HepG2 (cell line): Measurements from ENCODE around the gene GAS2. TPM values are rescaled to one million over a fixed set of nuclear protein-coding genes. Genes with fewer than 3 reads are reported as not detected.

Experiments
- DR1 ChIP-seq: sonication (generic); formaldehyde crosslinking; IDR thresholded peaks from 2 replicates; pipeline ENCODE4 v1.8.0; 2021; ENCODE audit warnings: mild to moderate bottlenecking, missing genetic modification reagents, inconsistent platforms
- HDAC2 ChIP-seq: sonication (generic); formaldehyde crosslinking; IDR thresholded peaks from 2 replicates; pipeline ENCODE4 v1.4.0; 2020; ENCODE audit warnings: missing genetic modification reagents
- HINFP ChIP-seq: sonication (generic); formaldehyde crosslinking; IDR thresholded peaks from 2 replicates; pipeline ENCODE4 v1.4.0; 2020; ENCODE audit warnings: low read depth, mild to moderate bottlenecking, missing genetic modification reagents
- HOXA3 ChIP-seq: sonication (generic); formaldehyde crosslinking; IDR thresholded peaks from 2 replicates; pipeline ENCODE4 v1.5.0; 2020; ENCODE audit warnings: missing genetic modification reagents
- KDM5B ChIP-seq: sonication (generic); formaldehyde crosslinking; IDR thresholded peaks from 2 replicates; pipeline ENCODE4 v1.4.0; 2020; ENCODE audit warnings: missing genetic modification reagents, mild to moderate bottlenecking, borderline replicate concordance
- MIER3 ChIP-seq: IDR thresholded peaks from 2 replicates; pipeline ENCODE4 v1.6.1; 2016; ENCODE audit warnings: missing compliant biosample characterization, borderline replicate concordance
- POGK ChIP-seq: sonication (generic); formaldehyde crosslinking; conservative IDR thresholded peaks from 2 replicates; pipeline ENCODE4 v1.8.0; 2022; ENCODE audit warnings: mild to moderate bottlenecking, moderate library complexity, missing genetic modification reagents
- RFX3 ChIP-seq: IDR thresholded peaks from 2 replicates; pipeline ENCODE4 v1.6.1; 2016; ENCODE audit warnings: missing biosample characterization, missing genetic modification reagents
- RNF2 ChIP-seq: fragments of 450-650 bp; conservative IDR thresholded peaks from 2 replicates; pipeline ENCODE4 v1.6.1; 2016; ENCODE audit warnings: low read depth
- TGIF2 ChIP-seq: IDR thresholded peaks from 2 replicates; pipeline ENCODE4 v1.6.1; 2016; ENCODE audit warnings: control low read depth, missing compliant biosample characterization
- ZBTB40 ChIP-seq, 2 experiments: fragments of 450-650 bp in 1 of 2; sonication (generic) in 1 of 2; formaldehyde crosslinking in 1 of 2; IDR thresholded peaks; 2 replicates each; pipeline versions ENCODE4 v1.6.1 to v1.8.0; 2016 to 2022; ENCODE audit warnings: antibody characterized with exemption in 1 of 2, mild to moderate bottlenecking in 1 of 2, missing genetic modification reagents in 1 of 2
- ZNF30 ChIP-seq: sonication (generic); formaldehyde crosslinking; IDR thresholded peaks from 2 replicates; pipeline ENCODE4 v1.5.0; 2020; ENCODE audit warnings: mild to moderate bottlenecking, missing genetic modification reagents
- ZNF331 ChIP-seq: sonication (generic); formaldehyde crosslinking; IDR thresholded peaks from 2 replicates; pipeline ENCODE4 v1.4.0; 2020; ENCODE audit warnings: missing genetic modification reagents
- ZNF746 ChIP-seq: sonication (generic); formaldehyde crosslinking; IDR thresholded peaks from 2 replicates; pipeline ENCODE4 v1.8.0; 2022; ENCODE audit warnings: mild to moderate bottlenecking, missing genetic modification reagents
- ZNF747 ChIP-seq: sonication (generic); formaldehyde crosslinking; IDR thresholded peaks from 2 replicates; pipeline ENCODE4 v1.8.1; 2023; ENCODE audit warnings: missing genetic modification reagents, mild to moderate bottlenecking, borderline replicate concordance
- ZNF781 ChIP-seq: sonication (generic); formaldehyde crosslinking; IDR thresholded peaks from 2 replicates; pipeline ENCODE4 v1.5.1; 2020; ENCODE audit warnings: borderline replicate concordance, mild to moderate bottlenecking, missing genetic modification reagents; ENCODE audit errors: not compliant biosample characterization
- ZNF790 ChIP-seq: sonication (generic); formaldehyde crosslinking; IDR thresholded peaks from 2 replicates; pipeline ENCODE4 v1.8.0; 2022; ENCODE audit warnings: missing genetic modification reagents, mild to moderate bottlenecking, borderline replicate concordance
- polyA plus RNA-seq, 8 experiments: library from polyadenylated mRNA; depleted of rRNA in 3 of 8; stranded (reverse) in 7 of 8; unstranded in 1 of 8; fragments of >200 nt; fragmentation: Illumina TruSeq in 4 of 8; extraction: Trizol in 4 of 8; gene quantifications; 2 replicates each; pipeline versions ENCODE4 v1.2.1 to v1.2.3, GENCODE V29; 2011 to 2016; ENCODE audit warnings: low read depth in 4 of 8, missing spikeins in 1 of 8, mixed read lengths in 1 of 8; ENCODE audit not compliant: insufficient read depth in 1 of 8
- total RNA-seq, 5 experiments: library from RNA; depleted of rRNA; stranded (reverse); fragments of >200 nt; fragmentation: Illumina TruSeq; extraction: Trizol; gene quantifications; 2 replicates each; pipeline ENCODE4 v1.2.3, GENCODE V29; 2016; ENCODE audit warnings: low read depth in 1 of 5

GAS2 gene
- total and polyA plus RNA-seq, 2 of the 13 experiments (the other 11 are each of a cell fraction or from before 2014, with no cell fraction given), result 26.0 to 85.1 TPM

- no peak for TF ChIP-seq ZNF747 (CRISPR knock-in tag)
- TF ChIP-seq ZBTB40 (IDR thresholded peaks at IDR 0.05), result no peak
- no peak for TF ChIP-seq ZBTB40 (CRISPR knock-in tag; IDR thresholded peaks at IDR 0.05)
- TF ChIP-seq RNF2, result no peak
- TF ChIP-seq ZNF781 (CRISPR knock-in tag), result no peak
- 0 out of 2 replicates have a peak, but pooled peaks have one; percentile 59 for TF ChIP-seq ZNF746 (CRISPR knock-in tag)
- TF ChIP-seq DR1 (CRISPR knock-in tag), result 0 out of 2 replicates have a peak, but pooled peaks have one; percentile 50
- no peak for TF ChIP-seq MIER3 (CRISPR knock-in tag)
- no peak for TF ChIP-seq RFX3 (CRISPR knock-in tag)
- TF ChIP-seq HDAC2, result peak; percentile 57; the same call in 1 of the 2 replicates
- TF ChIP-seq ZNF331, result peak; percentile 77; the same call in 1 of the 2 replicates
- TF ChIP-seq HOXA3 (CRISPR knock-in tag), result peak; percentile 65
- no peak for TF ChIP-seq POGK (CRISPR knock-in tag)
- no peak; the same call in 1 of the 2 replicates for TF ChIP-seq KDM5B (CRISPR knock-in tag)
- 0 out of 2 replicates have a peak, but pooled peaks have one; percentile 23 for TF ChIP-seq TGIF2
- TF ChIP-seq ZNF30 (CRISPR knock-in tag), result no peak
- no peak for TF ChIP-seq ZNF790 (CRISPR knock-in tag)
- TF ChIP-seq HINFP (CRISPR knock-in tag), result no peak
These were observed 31.3 kb upstream of the GAS2 start (continued) for GRCh38 chr11:22634897-22635629.
